IPS-15b (cell line): ENCODE results near the gene MYH7B.

Experiments used
- H3K27me3 ChIP-seq: one replicate; pipeline ENCODE4 v1.6.1; 2013; ENCODE audit warnings: low read length; ENCODE audit not compliant: control insufficient read depth, insufficient read depth
- H3K36me3 ChIP-seq: one replicate; pipeline ENCODE4 v1.6.1; 2013; ENCODE audit warnings: low read length; ENCODE audit not compliant: control insufficient read depth, insufficient read depth
- H3K4me1 ChIP-seq: one replicate; pipeline ENCODE4 v1.6.1; 2013; ENCODE audit warnings: mild to moderate bottlenecking, low read length; ENCODE audit not compliant: control insufficient read depth, insufficient read depth
- H3K4me3 ChIP-seq: one replicate; pipeline ENCODE4 v1.5.1; 2013; ENCODE audit warnings: low read depth, low read length
- H3K9ac ChIP-seq: one replicate; pipeline ENCODE4 v1.6.1; 2013; ENCODE audit warnings: low read depth, mild to moderate bottlenecking, low read length
- H3K9me3 ChIP-seq: one replicate; pipeline ENCODE4 v1.6.1; 2013; ENCODE audit warnings: mild to moderate bottlenecking, low read length; ENCODE audit not compliant: control insufficient read depth, insufficient read depth

The MYH7B gene

GRCh38 chr20:34980543-34981233 is 25.0 kb downstream of the MYH7B start:
- no peak overlapping the region for H3K9ac ChIP-seq
- no peaks in the 10 kb centered on the region for H3K36me3 ChIP-seq
- peak overlapping the region; percentile 23 for H3K4me3 ChIP-seq
- H3K4me1 ChIP-seq = peaks cover 29% of the 10 kb centered on the region
- no peaks in the 10 kb centered on the region for H3K9me3 ChIP-seq
- peaks cover 7% of the 10 kb centered on the region for H3K27me3 ChIP-seq

GRCh38 chr20:34982270-34983088 is 26.8 kb downstream of the MYH7B start:
- Histone ChIP-seq H3K9ac (no peak overlapping the region), H3K4me3 (no peak overlapping the region), H3K9me3 (no peaks in the 10 kb centered on the region), H3K27me3 (peaks cover 10% of the 10 kb centered on the region), H3K4me1 (peaks cover 26% of the 10 kb centered on the region), H3K36me3 (no peaks in the 10 kb centered on the region)

GRCh38 chr20:34983089-34983820 is 27.6 kb downstream of the MYH7B start:
- Histone ChIP-seq H3K9ac (peak overlapping the region; percentile 58), H3K4me1 (peaks cover 24% of the 10 kb centered on the region), H3K36me3 (no peaks in the 10 kb centered on the region), H3K27me3 (peaks cover 10% of the 10 kb centered on the region), H3K9me3 (no peaks in the 10 kb centered on the region), H3K4me3 (peak overlapping the region; percentile 40)

GRCh38 chr20:34983995-34984735 is 28.5 kb downstream of the MYH7B start:
- peaks cover 24% of the 10 kb centered on the region for H3K4me1 ChIP-seq
- no peaks in the 10 kb centered on the region for H3K36me3 ChIP-seq
- H3K4me3 ChIP-seq = peak overlapping the region; percentile 40
- H3K27me3 ChIP-seq = peaks cover 7% of the 10 kb centered on the region
- peak overlapping the region; percentile 58 for H3K9ac ChIP-seq
- H3K9me3 ChIP-seq = no peaks in the 10 kb centered on the region

GRCh38 chr20:34984756-34985261 is 29.1 kb downstream of the MYH7B start:
- Histone ChIP-seq H3K27me3 (peaks cover 7% of the 10 kb centered on the region), H3K9me3 (no peaks in the 10 kb centered on the region), H3K4me3 (no peak overlapping the region), H3K4me1 (peaks cover 24% of the 10 kb centered on the region), H3K36me3 (peaks cover 1% of the 10 kb centered on the region), H3K9ac (no peak overlapping the region)

GRCh38 chr20:34985461-34986310 is 30.0 kb downstream of the MYH7B start:
- Histone ChIP-seq H3K4me3 (no peak overlapping the region), H3K36me3 (peaks cover 3% of the 10 kb centered on the region), H3K4me1 (peaks cover 23% of the 10 kb centered on the region), H3K27me3 (peaks cover 7% of the 10 kb centered on the region), H3K9ac (no peak overlapping the region), H3K9me3 (no peaks in the 10 kb centered on the region)

- no peaks in the 10 kb centered on the region for H3K9me3 ChIP-seq
- H3K4me3 ChIP-seq = no peak overlapping the region
- H3K9ac ChIP-seq = no peak overlapping the region
- peaks cover 3% of the 10 kb centered on the region for H3K36me3 ChIP-seq
- peaks cover 7% of the 10 kb centered on the region for H3K27me3 ChIP-seq
- peaks cover 18% of the 10 kb centered on the region for H3K4me1 ChIP-seq
Measured at GRCh38 chr20:34986311-34987287, 30.9 kb downstream of the MYH7B start.

- no peak overlapping the region for H3K4me3 ChIP-seq
- peaks cover 3% of the 10 kb centered on the region for H3K36me3 ChIP-seq
- no peaks in the 10 kb centered on the region for H3K9me3 ChIP-seq
- no peak overlapping the region for H3K9ac ChIP-seq
- peaks cover 15% of the 10 kb centered on the region for H3K4me1 ChIP-seq
- peaks cover 3% of the 10 kb centered on the region for H3K27me3 ChIP-seq
Measured at GRCh38 chr20:34987288-34988190, 31.9 kb downstream of the MYH7B start.

GRCh38 chr20:34988191-34988540 is 32.5 kb downstream of the MYH7B start:
- H3K9me3 ChIP-seq = no peaks in the 10 kb centered on the region
- no peak overlapping the region for H3K4me3 ChIP-seq
- H3K27me3 ChIP-seq = peaks cover 3% of the 10 kb centered on the region
- peaks cover 6% of the 10 kb centered on the region for H3K36me3 ChIP-seq
- H3K9ac ChIP-seq = no peak overlapping the region
- H3K4me1 ChIP-seq = peaks cover 12% of the 10 kb centered on the region
